A549 (cell line): ENCODE data around the gene DPM3. TPM values are rescaled to one million over a fixed set of nuclear protein-coding genes. Genes with fewer than 3 reads are reported as not detected.

Experiments used
- ATAC-seq, 2 experiments: fragments of 200-7000 bp in 1 of 2; fragments of >200 bp in 1 of 2; cut with Nextera tagmentation in 1 of 2; cut with Tn5 transposase in 1 of 2; 3 replicates each; pipeline versions ENCODE4 v1.8.0 to v1.9.1; 2018 to 2020; ENCODE audit warnings: mild to moderate bottlenecking in 1 of 2, moderate library complexity in 1 of 2
- CTCF ChIA-PET: fragments of 300-600 bp; sonication (Branson Sonifier 250); formaldehyde crosslinking; extraction: SDS; loops from one replicate; lab custom pipeline; 2021; ENCODE audit warnings: antibody characterized with exemption, inconsistent platforms; lab: Yijun Ruan, JAX
- POLR2A ChIA-PET: fragments of 350-600 bp; formaldehyde crosslinking; extraction: SDS; loops from one replicate; lab custom pipeline; 2021; ENCODE audit warnings: antibody characterized with exemption, inconsistent platforms; lab: Yijun Ruan, JAX
- DNase-seq, 2 experiments: peaks; one replicate each; pipeline versions ENCODE4 v3.0.0 to v3.0.0-alpha.2; 2011 to 2016; ENCODE audit warnings: low read depth in 1 of 2, low spot score in 1 of 2
- FAIRE-seq: peaks from 2 replicates; lab custom pipeline; 2011; peaks lifted over from hg19 to GRCh38; lab: Jason Lieb, UNC
- H3K27ac ChIP-seq, 2 experiments: fragments of >200 bp; sonication (Bioruptor Twin); formaldehyde crosslinking; 3 replicates each; pipeline ENCODE4 v1.5.1; 2016 to 2017
- H3K4me1 ChIP-seq: fragments of >200 bp; sonication (Bioruptor Twin); formaldehyde crosslinking; 3 replicates; pipeline ENCODE4 v1.6.1; 2016
- H3K4me2 ChIP-seq: fragments of >200 bp; sonication (Bioruptor Twin); formaldehyde crosslinking; 3 replicates; pipeline ENCODE4 v1.6.1; 2016
- H3K4me3 ChIP-seq: fragments of >200 bp; sonication (Bioruptor Twin); formaldehyde crosslinking; 3 replicates; pipeline ENCODE4 v1.5.1; 2016
- H3K9me3 ChIP-seq: fragments of >200 bp; sonication (Bioruptor Twin); formaldehyde crosslinking; 3 replicates; pipeline ENCODE4 v1.6.1; 2016
- CBX2 ChIP-seq: fragments of 200-600 bp; sonication (generic); IDR thresholded peaks from 2 replicates; pipeline ENCODE4 v1.6.1; 2016; ENCODE audit warnings: low read depth, mild to moderate bottlenecking, borderline replicate concordance
- CHD4 ChIP-seq: fragments of 200-600 bp; sonication (generic); IDR thresholded peaks from 2 replicates; pipeline ENCODE4 v1.6.1; 2016; ENCODE audit warnings: antibody characterized with exemption, mild to moderate bottlenecking, borderline replicate concordance
- EHF ChIP-seq: fragments of 250-450 bp; sonication (Bioruptor Pico); IDR thresholded peaks from 2 replicates; pipeline ENCODE4 v1.5.0; 2020; ENCODE audit warnings: mild to moderate bottlenecking
- EHMT2 ChIP-seq: fragments of 200-600 bp; sonication (generic); IDR thresholded peaks from 2 replicates; pipeline ENCODE4 v1.6.1; 2016; ENCODE audit warnings: antibody characterized with exemption, low read depth, mild to moderate bottlenecking, moderate library complexity
- EP300 ChIP-seq, 2 experiments: fragments of >200 bp; sonication (Bioruptor Twin); formaldehyde crosslinking; IDR thresholded peaks; 2 replicates in 1 of 2; 3 replicates in 1 of 2; pipeline ENCODE4 v1.6.1; 2016 to 2017
- FOXS1 ChIP-seq: fragments of 250-450 bp; sonication (Bioruptor Pico); IDR thresholded peaks from 2 replicates; pipeline ENCODE4 v1.5.0; 2020; ENCODE audit warnings: mild to moderate bottlenecking, moderate library complexity
- HEYL ChIP-seq: fragments of 250-450 bp; sonication (Bioruptor Pico); IDR thresholded peaks from 2 replicates; pipeline ENCODE4 v1.8.0; 2021; ENCODE audit warnings: mild to moderate bottlenecking, moderate library complexity
- HMGXB4 ChIP-seq: fragments of 250-450 bp; sonication (Bioruptor Pico); IDR thresholded peaks from 2 replicates; pipeline ENCODE4 v1.5.0; 2021; ENCODE audit warnings: mild to moderate bottlenecking, moderate library complexity, borderline replicate concordance
- JUNB ChIP-seq: fragments of >200 bp; sonication (Bioruptor Twin); formaldehyde crosslinking; IDR thresholded peaks from 2 replicates; pipeline ENCODE4 v1.6.1; 2016
- MAFK ChIP-seq: fragments of 450-650 bp; IDR thresholded peaks from 2 replicates; pipeline ENCODE4 v1.6.1; 2014; ENCODE audit not compliant: partially characterized antibody
- MAZ ChIP-seq: fragments of 150-350 bp; IDR thresholded peaks from 2 replicates; pipeline ENCODE4 v1.6.1; 2014; ENCODE audit warnings: antibody characterized with exemption, low read depth, low read length, borderline replicate concordance
- NR3C1 ChIP-seq: fragments of >200 bp; sonication (Bioruptor Twin); formaldehyde crosslinking; IDR thresholded peaks from 3 replicates; pipeline ENCODE4 v1.6.1; 2017
- PHF8 ChIP-seq: fragments of 200-600 bp; sonication (generic); IDR thresholded peaks from 2 replicates; pipeline ENCODE4 v1.6.1; 2016; ENCODE audit warnings: low read depth, mild to moderate bottlenecking, antibody characterized with exemption, moderate library complexity, borderline replicate concordance
- POLR2A ChIP-seq: IDR thresholded peaks from 2 replicates; pipeline ENCODE4 v1.6.1; 2012; ENCODE audit warnings: mild to moderate bottlenecking, low read length
- POLR2AphosphoS2 ChIP-seq: conservative IDR thresholded peaks from 2 replicates; pipeline ENCODE4 v1.6.1; 2012; ENCODE audit warnings: low read length, improper control_type of control experiment, inconsistent platforms
- RCOR1 ChIP-seq: fragments of 150-350 bp; IDR thresholded peaks from 2 replicates; pipeline ENCODE4 v1.6.1; 2014; ENCODE audit warnings: antibody characterized with exemption, low read length, low read depth
- RNF2 ChIP-seq: fragments of 200-600 bp; sonication (generic); IDR thresholded peaks from 2 replicates; pipeline ENCODE4 v1.6.1; 2016; ENCODE audit warnings: low read depth, mild to moderate bottlenecking, antibody characterized with exemption, moderate library complexity, borderline replicate concordance
- TFCP2L1 ChIP-seq: fragments of 250-450 bp; sonication (Bioruptor Pico); IDR thresholded peaks from 2 replicates; pipeline ENCODE4 v1.5.0; 2021; ENCODE audit warnings: mild to moderate bottlenecking
- TP53 ChIP-seq: fragments of 250-450 bp; sonication (Bioruptor Pico); IDR thresholded peaks from 2 replicates; pipeline ENCODE4 v1.5.0; 2021; ENCODE audit warnings: mild to moderate bottlenecking, moderate library complexity
- ZFP36 ChIP-seq: fragments of 450-650 bp; IDR thresholded peaks from 2 replicates; pipeline ENCODE4 v1.6.1; 2014; ENCODE audit warnings: borderline replicate concordance; ENCODE audit not compliant: partially characterized antibody
- ZNF302 ChIP-seq: fragments of 250-450 bp; sonication (Bioruptor Pico); IDR thresholded peaks from 2 replicates; pipeline ENCODE4 v1.9.0; 2021; ENCODE audit warnings: inconsistent platforms, mild to moderate bottlenecking, moderate library complexity
- ZSCAN20 ChIP-seq: fragments of 250-450 bp; sonication (Bioruptor Pico); IDR thresholded peaks from 2 replicates; pipeline ENCODE4 v1.8.0; 2022; ENCODE audit warnings: mild to moderate bottlenecking, moderate library complexity
- WGBS: methylation state at CpG from one replicate; pipeline ENCODE4 v1.1.6; 2017; ENCODE audit errors: missing lambda C conversion rate; 5-methylcytosine and 5-hydroxymethylcytosine counted together
- polyA plus RNA-seq, 4 experiments: library from polyadenylated mRNA; depleted of rRNA in 3 of 4; stranded (reverse); fragments of >200 nt; fragmentation: RNase III in 1 of 4; extraction: RNeasy Plus Mini Kit Qiagen cat#74134 plus additional on column Dnase treatment in 1 of 4; gene quantifications; 2 replicates in 3 of 4; 3 replicates in 1 of 4; pipeline ENCODE4 v1.2.3, GENCODE V29; 2011 to 2017
- TF ChIP-seq, protein P1 (sequence below): fragments of 450-650 bp; IDR thresholded peaks from 2 replicates; pipeline ENCODE4 v1.6.1; 2014; ENCODE audit warnings: antibody characterized with exemption
- TF ChIP-seq, protein P2 (sequence below): fragments of 200-600 bp; sonication (generic); IDR thresholded peaks from 2 replicates; pipeline ENCODE4 v1.6.1; 2016; ENCODE audit warnings: antibody characterized with exemption, mild to moderate bottlenecking, moderate library complexity

The DPM3 gene
- polyA plus RNA-seq, 2 of the 4 experiments (the other 2 are of a cell fraction) = 22.8 to 80.3 TPM

GRCh38 chr1:155187456-155187891, 47.1 kb upstream of the DPM3 start:
- 77% methylated on average over 16 of the region's 16 CpGs for WGBS
- ATAC-seq = peak; percentile 4 to 14; a peak in 2 of 6 replicates
- TF ChIP-seq MAFK = no peak
- no peak for TF ChIP-seq TFCP2L1
- TF ChIP-seq CHD4 = no peak
- no peak for TF ChIP-seq TP53 (CRISPR knock-in tag)
- TF ChIP-seq EHMT2 = no peak
- no peak for TF ChIP-seq EHF (CRISPR knock-in tag)
- no peak for TF ChIP-seq EP300 (IDR thresholded peaks at IDR 0.05)
- TF ChIP-seq HMGXB4 (CRISPR knock-in tag) = no peak
- TF ChIP-seq ZFP36 = no peak
- TF ChIP-seq POLR2A = no peak
- TF ChIP-seq ZNF302 = no peak
- TF ChIP-seq MAZ = no peak
- TF ChIP-seq, all 56 proteins: peak for 0
- ChIA-PET POLR2A (no interaction called here), CTCF (interaction anchor here (1.0 to 5.6 kb wide), 3 partner anchors 13 to 63 kb away, joined by 3 to 51 read pairs (median 4); partner anchors contain the start of genes KRTCAP2 and TRIM46)
- Histone ChIP-seq H3K27ac (no peak overlapping the region), H3K9me3 (no peaks in the 10 kb centered on the region), H3K4me2 (no peak overlapping the region), H3K4me3 (no peak overlapping the region), H3K4me1 (peaks cover 7% of the 10 kb centered on the region)
- no peak for FAIRE-seq
- DNase-seq = no peak

DNA sequence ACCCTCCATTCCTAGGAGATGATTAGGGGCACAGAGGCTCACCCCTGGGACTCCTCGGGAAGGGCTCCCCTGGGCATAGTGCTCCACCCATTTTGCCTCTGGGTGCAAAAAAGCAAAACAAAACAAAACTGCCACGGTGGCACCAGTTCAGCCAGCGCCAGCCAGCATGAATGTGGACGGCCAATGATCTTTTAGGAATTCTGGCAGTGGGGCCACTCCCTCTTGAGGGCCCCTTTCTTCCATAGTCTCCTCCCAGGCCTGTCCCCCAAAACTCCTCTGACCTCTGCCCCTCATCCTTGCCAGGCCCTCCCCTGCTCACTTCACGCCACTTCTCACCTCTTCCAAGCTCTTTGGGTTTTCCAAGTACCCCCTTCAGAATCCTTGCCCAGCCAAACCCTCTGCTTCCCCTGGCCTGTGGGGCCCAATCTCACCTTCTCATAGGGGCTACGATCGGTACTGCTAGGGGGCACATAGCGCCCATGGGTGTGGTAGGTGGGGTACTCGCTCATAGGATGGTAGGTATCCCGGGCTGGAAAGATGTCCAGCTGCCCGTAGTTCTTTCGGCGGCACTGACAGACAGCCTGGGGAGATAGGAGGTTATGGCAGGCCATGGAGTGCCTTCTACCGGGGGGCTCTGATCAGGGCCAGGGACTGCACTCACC, 46.6 kb upstream of the DPM3 start:
- H3K27ac ChIP-seq = no peak overlapping the region
- peak; percentile 12 to 19; a peak in 3 of 6 replicates for ATAC-seq
- no peak overlapping the region for H3K4me3 ChIP-seq
- no peaks in the 10 kb centered on the region for H3K9me3 ChIP-seq
- WGBS = 66% methylated on average over 14 of the region's 14 CpGs
- FAIRE-seq = no peak
- no peak overlapping the region for H3K4me2 ChIP-seq
- POLR2A ChIA-PET = no interaction called here
- CTCF ChIA-PET = interaction anchor here (1.0 to 5.6 kb wide), 4 partner anchors 10 to 63 kb away, joined by 3 to 51 read pairs (median 7); partner anchors contain the start of genes KRTCAP2 and TRIM46
- DNase-seq = no peak
- 0 out of 3 replicates have a peak, but pooled peaks cover 4% of the 10 kb centered on the region for H3K4me1 ChIP-seq
- TF ChIP-seq ZSCAN20 (CRISPR knock-in tag) = no peak
- TF ChIP-seq RNF2 = no peak
- TF ChIP-seq ZFP36 = no peak
- no peak for TF ChIP-seq RCOR1
- no peak for TF ChIP-seq EP300 (IDR thresholded peaks at IDR 0.05)
- TF ChIP-seq ZNF302 = no peak
- TF ChIP-seq PHF8 = no peak
- no peak for TF ChIP-seq MAFK
- no peak for TF ChIP-seq CBX2
- TF ChIP-seq POLR2A = no peak
- no peak for TF ChIP-seq FOXS1 (CRISPR knock-in tag)
- TF ChIP-seq, protein P1, sequence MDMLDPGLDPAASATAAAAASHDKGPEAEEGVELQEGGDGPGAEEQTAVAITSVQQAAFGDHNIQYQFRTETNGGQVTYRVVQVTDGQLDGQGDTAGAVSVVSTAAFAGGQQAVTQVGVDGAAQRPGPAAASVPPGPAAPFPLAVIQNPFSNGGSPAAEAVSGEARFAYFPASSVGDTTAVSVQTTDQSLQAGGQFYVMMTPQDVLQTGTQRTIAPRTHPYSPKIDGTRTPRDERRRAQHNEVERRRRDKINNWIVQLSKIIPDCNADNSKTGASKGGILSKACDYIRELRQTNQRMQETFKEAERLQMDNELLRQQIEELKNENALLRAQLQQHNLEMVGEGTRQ = no peak
- TF ChIP-seq HEYL = no peak
- TF ChIP-seq, protein P2, sequence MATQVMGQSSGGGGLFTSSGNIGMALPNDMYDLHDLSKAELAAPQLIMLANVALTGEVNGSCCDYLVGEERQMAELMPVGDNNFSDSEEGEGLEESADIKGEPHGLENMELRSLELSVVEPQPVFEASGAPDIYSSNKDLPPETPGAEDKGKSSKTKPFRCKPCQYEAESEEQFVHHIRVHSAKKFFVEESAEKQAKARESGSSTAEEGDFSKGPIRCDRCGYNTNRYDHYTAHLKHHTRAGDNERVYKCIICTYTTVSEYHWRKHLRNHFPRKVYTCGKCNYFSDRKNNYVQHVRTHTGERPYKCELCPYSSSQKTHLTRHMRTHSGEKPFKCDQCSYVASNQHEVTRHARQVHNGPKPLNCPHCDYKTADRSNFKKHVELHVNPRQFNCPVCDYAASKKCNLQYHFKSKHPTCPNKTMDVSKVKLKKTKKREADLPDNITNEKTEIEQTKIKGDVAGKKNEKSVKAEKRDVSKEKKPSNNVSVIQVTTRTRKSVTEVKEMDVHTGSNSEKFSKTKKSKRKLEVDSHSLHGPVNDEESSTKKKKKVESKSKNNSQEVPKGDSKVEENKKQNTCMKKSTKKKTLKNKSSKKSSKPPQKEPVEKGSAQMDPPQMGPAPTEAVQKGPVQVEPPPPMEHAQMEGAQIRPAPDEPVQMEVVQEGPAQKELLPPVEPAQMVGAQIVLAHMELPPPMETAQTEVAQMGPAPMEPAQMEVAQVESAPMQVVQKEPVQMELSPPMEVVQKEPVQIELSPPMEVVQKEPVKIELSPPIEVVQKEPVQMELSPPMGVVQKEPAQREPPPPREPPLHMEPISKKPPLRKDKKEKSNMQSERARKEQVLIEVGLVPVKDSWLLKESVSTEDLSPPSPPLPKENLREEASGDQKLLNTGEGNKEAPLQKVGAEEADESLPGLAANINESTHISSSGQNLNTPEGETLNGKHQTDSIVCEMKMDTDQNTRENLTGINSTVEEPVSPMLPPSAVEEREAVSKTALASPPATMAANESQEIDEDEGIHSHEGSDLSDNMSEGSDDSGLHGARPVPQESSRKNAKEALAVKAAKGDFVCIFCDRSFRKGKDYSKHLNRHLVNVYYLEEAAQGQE = no peak
- TF ChIP-seq POLR2AphosphoS2 = no peak
- no peak for TF ChIP-seq JUNB
- no peak for TF ChIP-seq EHMT2
- no peak for TF ChIP-seq NR3C1
